Vagina (tissue), 2 donors: Measurements from ENCODE around the gene SMYD1. TPM values are rescaled to one million over a fixed set of nuclear protein-coding genes. Genes with fewer than 3 reads are reported as not detected.

Experiments
- DNase-seq, 2 donors: peaks; one replicate each; pipeline ENCODE4 v3.0.0-alpha.2; 2017; ENCODE audit errors: extremely low spot score in 2 of 2
- H3K27ac ChIP-seq: fragments of 200-600 bp; sonication (generic); one replicate; pipeline ENCODE4 v1.5.1; 2019
- H3K27me3 ChIP-seq: fragments of 200-600 bp; sonication (generic); one replicate; pipeline ENCODE4 v1.5.1; 2019
- H3K36me3 ChIP-seq, 2 donors: fragments of 200-600 bp; sonication (generic); one replicate each; pipeline ENCODE4 v1.5.1; 2017 to 2019
- H3K4me1 ChIP-seq: fragments of 200-600 bp; sonication (generic); one replicate; pipeline ENCODE4 v1.5.1; 2019
- H3K4me3 ChIP-seq, 2 donors: fragments of 200-600 bp; sonication (generic); 1 replicate in 1 of 2; 2 replicates in 1 of 2; pipeline ENCODE4 v1.5.1; 2016 to 2019
- H3K9me3 ChIP-seq: fragments of 200-600 bp; sonication (generic); one replicate; pipeline ENCODE4 v1.5.1; 2019
- CTCF ChIP-seq, 3 experiments: fragments of 450-650 bp in 2 of 3; fragments of 200-600 bp in 1 of 3; sonication (generic) in 1 of 3; IDR thresholded peaks; one replicate each; pipeline ENCODE4 v1.5.1; 2017 to 2019; ENCODE audit warnings: antibody characterized with exemption in 3 of 3, mild to moderate bottlenecking in 2 of 3, moderate library complexity in 2 of 3
- POLR2A ChIP-seq, 2 donors: fragments of 450-650 bp; IDR thresholded peaks; one replicate each; pipeline ENCODE4 v1.6.1; 2017; ENCODE audit warnings: antibody characterized with exemption in 2 of 2, mild to moderate bottlenecking in 2 of 2, moderate library complexity in 2 of 2
- POLR2AphosphoS5 ChIP-seq, 2 donors: sonication (generic); formaldehyde crosslinking; IDR thresholded peaks; one replicate each; pipeline ENCODE4 v1.9.0; 2017; ENCODE audit warnings: antibody characterized with exemption in 2 of 2, mild to moderate bottlenecking in 2 of 2, low read depth in 1 of 2; ENCODE audit not compliant: insufficient read depth in 1 of 2
- intact Hi-C: fragments of 100-400 bp; cut with DNase I; formaldehyde crosslinking; loops from one replicate; pipeline ENCODE4 v1.15.1; 2023
- total RNA-seq: library from RNA; depleted of rRNA; stranded (reverse); fragments of >200 nt; gene quantifications from one replicate; pipeline ENCODE4 v1.2.3, GENCODE V29; 2016

The SMYD1 gene
- total RNA-seq, 1 donor from 2014 or later, result not detected

GRCh38 chr2:88057437-88057844 lies 10.2 kb upstream of the SMYD1 start:
- H3K36me3 ChIP-seq, result peaks cover 0 to 3% of the 10 kb centered on the region in 2 donors

GRCh38 chr2:88058191-88058590 lies 9.4 kb upstream of the SMYD1 start:
- H3K9me3 ChIP-seq, result no peaks in the 10 kb centered on the region
- no peaks in the 10 kb centered on the region for H3K27me3 ChIP-seq
- no peak for DNase-seq
- no peak overlapping the region for H3K27ac ChIP-seq
- H3K4me1 ChIP-seq, result peaks cover 23% of the 10 kb centered on the region
- TF ChIP-seq POLR2A (IDR thresholded peaks at IDR 0.05) (no peak), CTCF (IDR thresholded peaks at IDR 0.05) (no peak), POLR2AphosphoS5 (IDR thresholded peaks at IDR 0.05; ENCODE audit: insufficient read depth in 1 of 2, low read depth in 1 of 2) (no peak)
- intact Hi-C loops, result no loop called here
- H3K36me3 ChIP-seq, result peaks cover 0 to 3% of the 10 kb centered on the region in 2 donors
- H3K4me3 ChIP-seq, result no peak overlapping the region

More at GRCh38 chr2:88057437-88057844, 10.2 kb upstream of the SMYD1 start:
- Histone ChIP-seq H3K27ac (no peak overlapping the region), H3K27me3 (no peaks in the 10 kb centered on the region), H3K9me3 (no peaks in the 10 kb centered on the region), H3K4me1 (peaks cover 30% of the 10 kb centered on the region), H3K4me3 (no peak overlapping the region)
- TF ChIP-seq POLR2A (IDR thresholded peaks at IDR 0.05) (no peak), CTCF (IDR thresholded peaks at IDR 0.05) (no peak), POLR2AphosphoS5 (IDR thresholded peaks at IDR 0.05; ENCODE audit: insufficient read depth in 1 of 2, low read depth in 1 of 2) (no peak)
- DNase-seq, result no peak
- intact Hi-C loops, result no loop called here

GRCh38 chr2:88059979-88060906 lies 7.4 kb upstream of the SMYD1 start:
- DNase-seq, result no peak
- H3K27me3 ChIP-seq, result no peaks in the 10 kb centered on the region
- no peak overlapping the region for H3K4me3 ChIP-seq
- H3K36me3 ChIP-seq, result no peaks in the 10 kb centered on the region
- H3K27ac ChIP-seq, result no peak overlapping the region
- no peaks in the 10 kb centered on the region for H3K9me3 ChIP-seq
- intact Hi-C loops, result loop anchor here (5.0 kb wide), 1 partner anchor 102 kb away; no protein-coding TSS in a partner anchor
- TF ChIP-seq POLR2AphosphoS5 (IDR thresholded peaks at IDR 0.05; ENCODE audit: insufficient read depth in 1 of 2, low read depth in 1 of 2) (no peak), CTCF (IDR thresholded peaks at IDR 0.05) (peak in 2 of 3 experiments; percentile 36 to 54)
- H3K4me1 ChIP-seq, result peaks cover 6% of the 10 kb centered on the region

GRCh38 chr2:88060907-88061275 lies 6.7 kb upstream of the SMYD1 start:
- H3K4me1 ChIP-seq, result peaks cover 5% of the 10 kb centered on the region
- H3K4me3 ChIP-seq, result no peak overlapping the region
- intact Hi-C loops, result loop anchor here (5.0 kb wide), 1 partner anchor 101 kb away; no protein-coding TSS in a partner anchor
- no peaks in the 10 kb centered on the region for H3K36me3 ChIP-seq
- H3K9me3 ChIP-seq, result no peaks in the 10 kb centered on the region
- DNase-seq, result no peak
- no peaks in the 10 kb centered on the region for H3K27me3 ChIP-seq
- TF ChIP-seq CTCF (IDR thresholded peaks at IDR 0.05), result no peak
- no peak for TF ChIP-seq POLR2A (IDR thresholded peaks at IDR 0.05)
- no peak for TF ChIP-seq POLR2AphosphoS5 (IDR thresholded peaks at IDR 0.05; ENCODE audit: insufficient read depth in 1 of 2, low read depth in 1 of 2)
- no peak overlapping the region for H3K27ac ChIP-seq

- no peak overlapping the region for H3K4me3 ChIP-seq
- no peaks in the 10 kb centered on the region for H3K27me3 ChIP-seq
- intact Hi-C loops, result loop anchor here (5.0 kb wide), 1 partner anchor 101 kb away; no protein-coding TSS in a partner anchor
- H3K9me3 ChIP-seq, result no peaks in the 10 kb centered on the region
- H3K36me3 ChIP-seq, result no peaks in the 10 kb centered on the region
- TF ChIP-seq CTCF (IDR thresholded peaks at IDR 0.05) (no peak), POLR2A (IDR thresholded peaks at IDR 0.05) (no peak), POLR2AphosphoS5 (IDR thresholded peaks at IDR 0.05; ENCODE audit: insufficient read depth in 1 of 2, low read depth in 1 of 2) (no peak)
- no peak for DNase-seq
- H3K4me1 ChIP-seq, result peaks cover 1% of the 10 kb centered on the region
- no peak overlapping the region for H3K27ac ChIP-seq
These were observed 6.3 kb upstream of the SMYD1 start for GRCh38 chr2:88061295-88061694.
